ENCODE measurements around the gene RNF145.

RNF145 gene

GRCh38 chr5:159218595-159219023 lies 9.3 kb upstream of the RNF145 start:
- no peak for DNase-seq (ENCODE audit: low spot score)

GRCh38 chr5:159217236-159217635 lies 7.9 kb upstream of the RNF145 start:
- no peak for DNase-seq (ENCODE audit: low spot score)

- DNase-seq (ENCODE audit: low spot score) = no peak
Measured at GRCh38 chr5:159216454-159216853, 7.1 kb upstream of the RNF145 start.

- DNase-seq (ENCODE audit: low spot score) = no peak
Measured at GRCh38 chr5:159215886-159216285, 6.5 kb upstream of the RNF145 start.

- no peak for DNase-seq (ENCODE audit: low spot score)
Measured at GRCh38 chr5:159214486-159215271, 5.3 kb upstream of the RNF145 start.

- no peak for DNase-seq (ENCODE audit: low spot score)
Measured at GRCh38 chr5:159212657-159213462, 3.5 kb upstream of the RNF145 start.

GRCh38 chr5:159211729-159212174 lies 2.4 kb upstream of the RNF145 start:
- DNase-seq (ENCODE audit: low spot score) = no peak

- no peak for DNase-seq (ENCODE audit: low spot score)
Measured at GRCh38 chr5:159210846-159211245, 1.5 kb upstream of the RNF145 start.

- DNase-seq (ENCODE audit: low spot score) = peak; percentile 4
Measured at GRCh38 chr5:159210210-159210661, 883 bp upstream of the RNF145 start.

GRCh38 chr5:159208514-159209437 lies 577 bp downstream of the RNF145 start:
- DNase-seq (ENCODE audit: low spot score) = peak; percentile 39

GRCh38 chr5:159207686-159208513 lies 1.5 kb downstream of the RNF145 start:
- peak; percentile 88 for DNase-seq (ENCODE audit: low spot score)

- DNase-seq (ENCODE audit: low spot score) = no peak
Measured at GRCh38 chr5:159207222-159207685, 2.1 kb downstream of the RNF145 start.

GRCh38 chr5:159206818-159207217 lies 2.5 kb downstream of the RNF145 start:
- no peak for DNase-seq (ENCODE audit: low spot score)

GRCh38 chr5:159206368-159206767 lies 3.0 kb downstream of the RNF145 start:
- DNase-seq (ENCODE audit: low spot score) = no peak

- no peak for DNase-seq (ENCODE audit: low spot score)
Measured at GRCh38 chr5:159203351-159203750, 6.0 kb downstream of the RNF145 start.

GRCh38 chr5:159202151-159202550 lies 7.2 kb downstream of the RNF145 start:
- DNase-seq (ENCODE audit: low spot score) = no peak

GRCh38 chr5:159199780-159200179 lies 9.6 kb downstream of the RNF145 start:
- DNase-seq (ENCODE audit: low spot score) = no peak

GRCh38 chr5:159199225-159199624 lies 10.1 kb downstream of the RNF145 start:
- no peak for DNase-seq (ENCODE audit: low spot score)

GRCh38 chr5:159198063-159199036 lies 11.0 kb downstream of the RNF145 start:
- no peak for DNase-seq (ENCODE audit: low spot score)

- no peak for DNase-seq (ENCODE audit: low spot score)
Measured at GRCh38 chr5:159195775-159196174, 13.6 kb downstream of the RNF145 start.

All from Ammon's horn (tissue), 1 donor.